ENCODE data around the gene HPCAL1.
A peak's percentile ranks its signal among the peaks of the same experiment; 100 is the strongest.

The HPCAL1 gene

GRCh38 chr2:10381997-10382353, 79.3 kb downstream of the HPCAL1 start:
- FAIRE-seq: no peak

DNA sequence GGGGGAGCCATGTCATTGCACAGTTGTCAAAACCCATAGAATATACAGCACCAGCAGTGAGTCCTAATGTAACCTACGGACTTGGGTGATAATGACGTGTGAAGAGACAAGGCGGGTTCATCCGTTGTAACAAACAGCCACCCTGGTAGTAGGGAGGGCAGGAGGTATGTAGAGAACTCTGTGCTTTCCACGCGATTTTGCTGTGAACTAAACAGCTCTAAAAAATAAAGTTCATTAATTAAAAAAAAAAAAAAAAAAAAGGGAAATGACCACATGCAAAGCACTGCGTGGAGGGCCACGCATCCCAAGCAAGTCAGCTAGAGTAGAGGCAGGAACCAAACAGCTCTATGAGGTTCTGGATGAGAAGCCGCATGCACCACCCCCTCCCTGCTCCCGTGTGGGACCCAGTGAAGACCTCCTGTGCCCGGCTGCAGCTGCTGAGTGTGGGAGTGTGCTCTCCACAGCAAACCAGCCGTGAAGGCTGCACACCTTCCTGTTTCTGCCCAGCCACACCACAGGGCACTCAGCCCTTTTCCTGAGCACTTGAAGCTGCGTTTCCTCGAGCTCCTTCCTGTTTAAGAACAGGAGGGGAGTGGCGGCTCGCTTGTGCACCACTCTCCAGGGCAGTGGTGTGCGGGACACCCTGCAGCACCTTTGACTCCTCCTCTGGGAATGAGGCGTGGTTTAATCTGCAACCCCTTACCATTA, 79.8 kb downstream of the HPCAL1 start:
- DNase-seq (ENCODE audit: insufficient read length, low spot score) (no peak), FAIRE-seq (no peak)

More at GRCh38 chr2:10381997-10382353, 79.3 kb downstream of the HPCAL1 start:
- no peak for DNase-seq (ENCODE audit: insufficient read length, low spot score)

- FAIRE-seq (no peak), DNase-seq (ENCODE audit: insufficient read length, low spot score) (no peak)
These were observed 81.4 kb downstream of the HPCAL1 start for GRCh38 chr2:10383960-10384734.

GRCh38 chr2:10385501-10385900, 82.8 kb downstream of the HPCAL1 start:
- no peak for DNase-seq (ENCODE audit: insufficient read length, low spot score)
- no peak for FAIRE-seq

DNA sequence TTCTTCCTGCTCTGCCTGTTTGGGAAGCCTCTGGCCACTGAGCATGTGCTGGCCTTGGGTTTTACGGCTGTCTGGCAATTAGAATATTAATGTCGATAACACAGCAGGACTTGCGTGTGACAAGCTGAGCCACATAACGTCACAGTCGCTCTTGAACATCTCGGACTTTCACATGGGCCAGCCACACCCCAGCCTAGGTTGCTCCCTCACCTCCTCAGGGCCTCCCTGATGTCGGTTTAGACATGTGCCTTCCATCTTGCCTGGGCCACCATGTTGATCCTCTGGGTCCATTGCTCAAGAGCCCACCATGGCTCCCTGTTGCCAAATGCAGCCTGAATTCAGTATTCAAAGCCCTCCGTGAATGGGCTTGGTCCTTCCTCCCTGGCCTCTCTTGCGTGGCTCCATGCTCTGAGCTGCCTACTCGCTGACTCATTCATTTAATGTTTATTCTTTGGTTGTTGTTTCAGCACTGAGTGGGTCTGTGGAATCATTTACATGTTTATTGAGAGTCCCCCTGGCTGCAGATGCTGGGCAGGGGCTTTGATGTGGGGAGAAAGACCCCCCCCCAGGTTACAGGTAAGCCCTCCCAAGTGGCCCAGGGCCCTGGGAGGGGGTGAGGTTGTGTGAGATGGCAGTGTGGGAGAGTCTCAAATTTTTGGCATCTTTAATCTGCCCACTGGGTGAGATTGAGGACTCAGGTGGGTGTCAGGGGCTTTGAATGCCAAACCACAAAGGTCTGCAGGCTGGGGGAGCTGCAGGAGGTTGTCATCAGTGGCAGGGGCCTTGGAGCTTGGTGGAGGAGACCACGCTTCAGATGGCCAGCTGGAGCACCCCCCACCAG, 83.4 kb downstream of the HPCAL1 start:
- FAIRE-seq (no peak), DNase-seq (ENCODE audit: insufficient read length, low spot score) (no peak)

DNA sequence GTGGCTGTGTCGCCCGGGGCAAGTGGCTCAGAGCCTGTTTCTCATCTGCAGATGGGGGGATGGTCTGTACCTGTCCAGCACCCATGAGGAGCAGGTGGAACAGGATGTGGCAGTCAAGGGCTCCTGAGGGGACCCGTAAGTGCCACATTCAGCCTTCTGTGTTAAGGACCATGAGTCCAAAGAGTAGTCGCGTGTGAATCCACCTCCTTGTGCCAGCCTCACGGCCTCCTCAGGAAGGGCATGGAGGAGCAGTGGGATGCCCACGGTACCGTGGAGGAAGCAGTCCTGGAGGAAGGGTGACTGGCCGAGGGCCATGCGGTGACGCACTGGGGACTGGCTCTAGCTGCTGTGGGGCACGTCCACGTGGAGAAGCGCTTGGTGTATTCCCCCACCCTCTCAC, 84.3 kb downstream of the HPCAL1 start:
- FAIRE-seq (no peak), DNase-seq (ENCODE audit: insufficient read length, low spot score) (no peak)

- FAIRE-seq (no peak), DNase-seq (ENCODE audit: insufficient read length, low spot score) (no peak)
These were observed 86.4 kb downstream of the HPCAL1 start for GRCh38 chr2:10388954-10389560.

GRCh38 chr2:10389573-10389972, 86.9 kb downstream of the HPCAL1 start:
- no peak for FAIRE-seq

DNA sequence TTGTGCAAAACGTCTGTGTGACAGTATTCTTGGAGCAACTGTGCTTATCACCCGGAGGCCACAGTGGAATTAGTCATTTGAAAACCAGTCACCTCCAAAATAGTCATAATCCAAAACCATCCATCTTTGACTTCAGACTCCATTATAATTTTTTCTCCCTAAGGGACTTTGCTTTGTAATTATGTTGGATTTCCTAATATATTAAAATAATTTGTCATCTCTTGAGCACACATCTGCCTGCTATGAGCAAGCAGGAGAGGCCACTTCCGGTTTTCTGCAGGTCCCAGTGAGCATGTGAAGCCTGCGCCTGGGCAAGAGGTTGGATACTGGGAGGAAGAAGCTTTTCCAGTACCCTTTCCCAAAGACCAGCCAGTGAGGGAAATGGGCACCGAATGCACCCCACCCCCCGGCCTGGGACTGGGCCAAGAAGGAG, 87.7 kb downstream of the HPCAL1 start:
- no peak for DNase-seq (ENCODE audit: insufficient read length, low spot score)
- no peak for FAIRE-seq

More at GRCh38 chr2:10389573-10389972, 86.9 kb downstream of the HPCAL1 start:
- no peak for DNase-seq (ENCODE audit: insufficient read length, low spot score)

DNA sequence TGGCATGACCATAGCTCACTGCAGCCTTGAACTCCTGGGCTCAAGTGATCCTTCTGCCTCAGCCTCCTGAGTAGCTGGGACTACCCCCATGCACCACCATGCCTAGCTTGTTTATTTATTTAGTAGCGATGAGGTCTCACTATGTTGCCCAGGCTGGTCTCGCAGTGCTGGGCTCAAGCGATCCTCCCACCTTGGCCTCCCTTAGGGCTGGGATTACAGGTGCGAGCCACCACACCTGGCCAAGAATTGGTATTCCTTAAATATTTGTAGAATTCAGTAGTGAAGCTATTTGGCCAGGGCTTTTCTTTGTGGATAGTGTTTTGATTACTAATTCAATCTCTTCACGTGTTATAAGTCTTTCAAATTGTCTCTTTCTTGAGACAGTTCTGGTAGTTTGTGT, 89.4 kb downstream of the HPCAL1 start:
- DNase-seq (ENCODE audit: insufficient read length, low spot score) (no peak), FAIRE-seq (no peak)

DNA sequence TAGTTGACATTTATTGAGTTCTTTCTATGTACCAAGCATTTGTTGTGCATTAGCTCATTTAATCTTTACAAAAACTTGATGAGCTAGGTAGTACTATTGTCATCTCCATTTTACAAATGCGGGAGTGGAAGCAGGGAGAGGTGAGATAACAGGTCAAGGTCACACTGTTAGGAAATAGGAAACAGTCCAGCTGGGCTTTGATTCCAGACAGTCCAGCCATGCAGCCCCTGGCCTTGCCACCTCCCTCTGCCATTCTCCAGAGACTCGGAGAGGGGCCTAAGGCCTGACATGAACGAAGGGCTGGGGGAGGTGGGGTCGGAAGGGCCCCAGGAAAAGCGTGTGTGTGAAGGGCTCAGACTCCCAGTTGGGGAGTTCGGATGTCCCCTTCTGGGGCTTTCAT, 89.8 kb downstream of the HPCAL1 start:
- no peak for DNase-seq (ENCODE audit: insufficient read length, low spot score)
- FAIRE-seq: no peak

GRCh38 chr2:10392951-10393639, 90.4 kb downstream of the HPCAL1 start:
- FAIRE-seq (no peak), DNase-seq (ENCODE audit: insufficient read length, low spot score) (no peak)

GRCh38 chr2:10393640-10393982, 90.9 kb downstream of the HPCAL1 start:
- DNase-seq (ENCODE audit: insufficient read length, low spot score) (no peak), FAIRE-seq (no peak)

DNA sequence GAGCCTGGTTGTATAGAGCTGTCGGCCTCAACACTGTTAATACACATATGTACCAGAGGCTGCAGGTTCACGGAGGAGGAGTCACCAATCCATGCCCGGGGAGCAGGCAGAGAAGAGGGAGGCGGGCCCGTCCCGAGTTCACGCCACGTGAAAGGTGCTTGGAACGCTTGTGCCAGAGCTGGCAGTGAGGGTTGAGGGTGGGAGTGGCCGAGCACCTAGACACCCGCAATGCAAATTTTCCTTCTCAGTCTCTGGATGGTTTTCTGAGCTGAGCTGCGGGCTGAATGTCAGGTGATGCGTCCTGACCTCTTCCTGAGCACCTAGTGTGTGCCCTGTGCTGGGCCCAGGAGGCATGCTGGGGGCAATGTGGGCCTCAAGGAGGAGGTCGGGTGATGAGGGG, 93.2 kb downstream of the HPCAL1 start:
- no peak for DNase-seq (ENCODE audit: insufficient read length, low spot score)
- FAIRE-seq: no peak

- no peak for DNase-seq (ENCODE audit: insufficient read length, low spot score)
- FAIRE-seq: no peak
These were observed 93.8 kb downstream of the HPCAL1 start for GRCh38 chr2:10396464-10396863.

DNA sequence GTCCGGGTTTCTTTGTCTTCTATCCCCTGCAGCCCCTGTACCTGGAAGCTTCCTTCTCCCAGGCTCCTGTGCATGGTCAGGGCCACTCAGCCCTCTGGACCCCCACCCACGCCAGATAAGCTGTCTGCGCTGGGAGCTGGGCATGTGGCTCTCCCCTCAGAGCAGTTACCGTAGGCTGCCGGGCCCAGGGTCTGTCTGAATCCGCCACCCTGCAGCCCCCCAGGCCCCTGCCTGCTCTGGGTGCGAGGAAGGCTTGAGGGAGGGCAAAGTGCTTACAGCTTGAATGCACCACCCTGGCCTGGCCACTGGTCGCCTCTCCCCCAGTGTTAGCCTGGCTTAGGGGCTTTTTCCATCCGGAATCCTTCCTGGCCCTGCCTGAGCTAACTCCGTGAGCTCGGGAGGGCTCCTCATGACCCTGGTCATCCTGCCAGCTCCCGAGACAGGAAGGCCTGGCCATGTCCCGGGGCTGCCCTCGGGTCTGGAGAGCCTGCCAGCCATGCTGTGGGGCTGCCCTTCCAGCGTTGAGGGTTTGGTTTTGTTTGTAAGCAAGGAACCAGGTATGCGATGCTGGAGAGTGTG, 94.7 kb downstream of the HPCAL1 start:
- FAIRE-seq (no peak), DNase-seq (ENCODE audit: insufficient read length, low spot score) (no peak)

DNA sequence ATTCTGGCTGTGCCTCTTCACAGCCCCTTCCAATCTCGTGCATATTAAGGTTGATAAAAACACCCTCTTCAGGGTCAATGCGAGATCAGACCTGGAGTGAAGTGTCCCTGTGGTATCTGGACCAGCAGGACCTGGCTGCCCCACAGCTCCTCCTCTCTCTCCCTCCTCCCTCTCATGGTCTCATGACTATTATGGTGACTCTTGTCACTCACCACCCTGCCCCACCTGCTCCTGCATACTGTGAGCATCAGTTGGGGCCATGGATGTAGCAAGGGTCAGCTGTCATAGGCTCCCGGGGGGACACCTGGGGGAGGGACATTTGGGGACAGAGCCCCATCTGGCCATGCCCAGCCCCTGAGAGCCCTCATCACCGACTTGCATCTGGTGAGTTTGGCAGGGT, 95.2 kb downstream of the HPCAL1 start:
- no peak for FAIRE-seq
- DNase-seq (ENCODE audit: insufficient read length, low spot score): no peak

GRCh38 chr2:10398496-10398895, 95.8 kb downstream of the HPCAL1 start:
- FAIRE-seq (no peak), DNase-seq (ENCODE audit: insufficient read length, low spot score) (no peak)

DNA sequence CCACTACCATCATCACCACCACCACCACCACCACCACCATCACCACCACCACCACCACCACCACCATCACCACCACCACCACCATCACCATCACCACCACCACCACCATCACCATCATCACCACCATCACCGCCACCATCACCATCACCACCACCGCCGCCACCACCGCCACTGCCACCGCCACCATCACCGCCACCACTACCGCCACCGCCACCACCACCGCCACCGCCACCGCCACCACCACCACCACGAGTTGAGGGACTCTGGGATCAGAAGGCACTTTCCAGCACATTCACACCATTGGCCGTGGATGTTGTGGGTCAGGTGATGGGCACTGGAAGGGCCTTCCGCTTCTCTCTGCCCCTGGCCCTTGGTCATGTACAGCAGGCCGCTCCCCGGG, 96.7 kb downstream of the HPCAL1 start:
- no peak for DNase-seq (ENCODE audit: insufficient read length, low spot score)
- FAIRE-seq: peak; percentile 96

GRCh38 chr2:10400002-10400401, 97.3 kb downstream of the HPCAL1 start:
- DNase-seq (ENCODE audit: insufficient read length, low spot score) (no peak), FAIRE-seq (no peak)
